Astrocyte of the hippocampus (primary cell): Measurements from ENCODE around the gene PTGES.
"Not testable (repeated sequence)": the region's sequence is repeated elsewhere in the genome, so short reads cannot be mapped to it uniquely, and the experiment has no call there.

Experiments
- DNase-seq: peaks from one replicate; pipeline ENCODE4 v3.0.0; 2011; ENCODE audit warnings: low read depth, low spot score

Gene PTGES

GRCh38 chr9:129752900-129753729 lies at the start of gene PTGES:
Gene PTGES, minus strand, starts transcription at chr9:129753042. Its CDS starts 30 bp downstream, at chr9:129753012.
- peak; percentile 90 for DNase-seq

- no peak for DNase-seq
These were observed 48.7 kb upstream of the PTGES start for GRCh38 chr9:129801504-129801903.

GRCh38 chr9:129798973-129799372 lies 46.1 kb upstream of the PTGES start:
- DNase-seq: no peak

- not testable (repeated sequence) for DNase-seq
These were observed 43.2 kb upstream of the PTGES start for GRCh38 chr9:129796029-129796428.

- DNase-seq: no peak
These were observed 41.7 kb upstream of the PTGES start for GRCh38 chr9:129794549-129794948.

- DNase-seq: no peak
These were observed 33.6 kb upstream of the PTGES start for GRCh38 chr9:129786481-129786880.

GRCh38 chr9:129785866-129786265 lies 33.0 kb upstream of the PTGES start:
- DNase-seq: no peak

- DNase-seq: not testable (repeated sequence)
These were observed 32.1 kb upstream of the PTGES start for GRCh38 chr9:129784970-129785369.

- DNase-seq: peak; percentile 84
These were observed 30.9 kb upstream of the PTGES start for GRCh38 chr9:129783516-129784361.

GRCh38 chr9:129781981-129782380 lies 29.1 kb upstream of the PTGES start:
- DNase-seq: no peak

- DNase-seq: no peak
These were observed 28.3 kb upstream of the PTGES start for GRCh38 chr9:129781131-129781530.

GRCh38 chr9:129779560-129780190 lies 26.8 kb upstream of the PTGES start:
- DNase-seq: no peak

- DNase-seq: no peak
These were observed 25.6 kb upstream of the PTGES start for GRCh38 chr9:129778469-129778868.

GRCh38 chr9:129777769-129778130 lies 24.9 kb upstream of the PTGES start:
- DNase-seq: no peak

- peak; percentile 99 for DNase-seq
These were observed 24.3 kb upstream of the PTGES start for GRCh38 chr9:129776938-129777768.

- peak; percentile 64 for DNase-seq
These were observed 23.7 kb upstream of the PTGES start for GRCh38 chr9:129776566-129776937.

GRCh38 chr9:129776096-129776495 lies 23.3 kb upstream of the PTGES start:
- not testable (repeated sequence) for DNase-seq

GRCh38 chr9:129775448-129775798 lies 22.6 kb upstream of the PTGES start:
- DNase-seq: no peak

- peak; percentile 38 for DNase-seq
These were observed 22.1 kb upstream of the PTGES start for GRCh38 chr9:129774791-129775447.

- DNase-seq: peak; percentile 11
These were observed 20.6 kb upstream of the PTGES start for GRCh38 chr9:129773262-129774048.
